ENCODE data around the gene PEMT.

The PEMT gene

DNA sequence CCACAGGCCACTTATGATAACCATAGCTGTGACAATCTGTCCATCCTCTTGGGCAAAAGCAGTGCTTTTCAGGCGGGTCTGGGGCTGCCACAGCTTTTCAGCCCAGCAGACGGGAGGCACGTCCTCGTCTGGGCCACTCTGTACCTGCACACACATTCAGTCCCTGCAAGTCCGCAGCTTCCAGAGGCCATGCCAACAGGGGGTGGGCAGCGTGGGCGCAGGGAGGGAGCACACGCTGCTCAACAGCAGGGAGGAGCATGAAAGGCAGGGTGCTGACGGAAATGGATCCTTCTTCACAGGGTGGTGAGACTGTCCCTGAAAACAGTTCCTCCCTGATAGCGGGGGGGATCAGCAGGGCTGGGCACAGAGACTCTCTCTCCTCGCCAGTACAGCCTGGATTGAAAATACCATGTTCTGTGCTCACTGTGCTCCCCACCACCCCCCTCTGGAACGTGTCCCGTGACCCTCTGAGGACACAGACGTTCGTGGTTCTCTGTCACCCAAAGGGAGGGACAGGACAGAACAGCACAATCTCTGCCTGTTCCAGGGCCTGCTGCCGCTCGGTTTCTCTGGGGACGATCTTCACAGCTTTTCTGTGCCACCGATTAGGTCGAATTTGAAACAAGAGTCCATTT is 41.7 kb downstream of the PEMT start:
- DNase-seq, result no peak

DNA sequence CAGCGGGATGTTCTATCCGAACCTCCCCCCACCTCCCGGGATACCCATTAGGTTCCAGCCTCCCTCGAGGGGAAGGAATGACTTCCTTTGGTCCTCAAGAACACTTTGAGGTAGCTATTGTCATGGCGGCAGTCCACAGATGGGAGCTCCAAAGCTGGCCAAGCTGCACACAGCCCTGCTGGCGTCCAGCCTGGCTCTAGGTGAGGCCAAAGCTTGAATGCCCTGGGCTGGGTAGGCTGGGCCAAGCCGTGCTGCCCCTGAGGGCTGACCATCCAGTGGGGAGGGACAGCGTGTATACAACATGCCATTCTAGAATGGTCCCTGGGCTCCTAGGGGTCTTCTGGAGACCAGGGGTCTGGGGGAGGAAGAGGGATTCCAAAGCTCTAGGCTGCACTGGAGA is 43.5 kb downstream of the PEMT start:
- no peak for DNase-seq

DNA sequence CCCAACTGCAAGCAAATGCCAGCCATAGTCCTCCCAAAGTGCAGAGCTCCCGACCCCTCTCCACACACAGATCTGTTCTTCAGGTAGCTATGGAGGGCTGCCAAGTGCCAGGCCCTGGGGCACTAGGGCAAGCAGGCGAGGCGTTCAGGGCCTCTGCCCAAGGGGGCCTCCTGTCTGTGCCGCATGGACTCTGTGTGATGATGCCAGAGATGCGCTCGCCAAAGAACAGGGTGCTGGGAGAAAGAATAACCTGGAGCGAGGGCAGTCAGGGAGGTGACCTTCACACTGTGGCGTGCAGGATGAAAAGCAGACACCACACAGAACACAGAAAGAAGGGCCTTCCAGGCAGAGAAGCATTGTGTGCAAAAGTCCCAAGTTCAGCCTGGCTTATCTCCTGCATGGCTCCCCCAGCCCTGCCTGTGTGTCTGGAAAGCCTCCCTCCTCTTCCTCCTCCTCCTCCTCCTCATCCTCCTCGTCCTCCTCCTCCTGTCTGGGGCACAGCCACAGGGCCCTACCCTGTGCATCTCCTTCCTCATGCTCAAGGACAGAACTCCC is 44.2 kb downstream of the PEMT start:
- DNase-seq, result no peak

- DNase-seq, result no peak
Observed at GRCh38 chr17:17546399-17547185, 44.9 kb downstream of the PEMT start.

DNA sequence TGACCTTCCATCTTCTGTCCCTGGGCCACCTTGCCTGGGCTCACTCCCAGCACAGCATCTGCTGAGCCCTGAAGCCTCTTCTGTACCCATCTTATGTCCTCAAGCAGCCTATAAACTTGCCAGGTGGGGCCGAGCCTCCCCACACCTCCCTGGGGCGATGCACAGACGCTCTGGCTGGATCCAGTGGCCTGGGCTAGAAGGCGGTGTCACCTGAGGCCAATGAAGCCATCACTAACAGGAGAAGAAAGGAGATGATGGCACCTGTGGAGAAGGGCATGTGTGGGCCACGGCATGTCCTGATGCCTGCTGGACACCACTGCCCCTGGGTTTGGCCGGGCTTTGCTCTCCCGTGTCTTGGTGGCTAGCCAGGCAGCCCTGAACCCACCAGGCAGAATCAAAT is 45.5 kb downstream of the PEMT start:
- no peak for DNase-seq

DNA sequence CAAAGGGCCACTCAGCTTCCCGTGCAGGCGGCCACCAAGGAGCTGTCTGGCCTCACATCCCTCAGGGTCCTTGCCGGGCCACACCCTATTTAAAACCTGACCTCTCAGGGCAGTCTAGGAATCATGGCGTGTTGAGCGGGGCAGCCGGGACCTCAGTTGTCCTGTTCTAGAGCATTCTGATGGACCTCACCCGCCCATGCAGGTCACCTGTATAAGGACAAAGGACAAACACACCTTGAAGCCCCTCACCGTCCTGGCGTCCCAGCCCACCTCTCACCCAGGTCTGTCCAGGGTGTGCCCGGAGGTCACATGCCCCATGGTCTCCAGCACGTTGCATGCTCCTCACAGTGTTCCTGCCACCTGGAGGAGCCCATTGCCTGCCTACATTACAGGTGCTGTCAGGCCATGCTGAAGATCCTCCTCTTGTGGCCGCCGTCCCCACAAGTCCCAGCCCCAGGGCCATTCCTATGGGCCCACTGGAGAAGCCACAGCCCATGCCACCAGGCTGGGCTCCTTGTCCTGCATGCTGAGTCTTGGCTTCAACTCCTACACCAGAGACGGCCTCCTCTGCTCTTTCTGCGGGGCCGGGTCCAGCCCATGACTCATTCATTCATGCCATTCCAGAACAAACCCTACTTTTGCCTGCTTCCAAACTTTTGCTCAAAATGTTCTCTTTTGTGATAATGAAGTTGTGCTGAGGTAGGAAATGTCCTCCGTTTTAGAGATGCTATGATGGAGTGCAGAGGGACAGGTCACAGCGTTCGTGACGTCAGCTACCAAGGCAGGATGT is 46.3 kb downstream of the PEMT start:
- no peak for DNase-seq

GRCh38 chr17:17542906-17543635 is 48.4 kb downstream of the PEMT start:
- DNase-seq, result no peak

- no peak for DNase-seq
Observed at GRCh38 chr17:17541640-17542001, 49.9 kb downstream of the PEMT start.

DNA sequence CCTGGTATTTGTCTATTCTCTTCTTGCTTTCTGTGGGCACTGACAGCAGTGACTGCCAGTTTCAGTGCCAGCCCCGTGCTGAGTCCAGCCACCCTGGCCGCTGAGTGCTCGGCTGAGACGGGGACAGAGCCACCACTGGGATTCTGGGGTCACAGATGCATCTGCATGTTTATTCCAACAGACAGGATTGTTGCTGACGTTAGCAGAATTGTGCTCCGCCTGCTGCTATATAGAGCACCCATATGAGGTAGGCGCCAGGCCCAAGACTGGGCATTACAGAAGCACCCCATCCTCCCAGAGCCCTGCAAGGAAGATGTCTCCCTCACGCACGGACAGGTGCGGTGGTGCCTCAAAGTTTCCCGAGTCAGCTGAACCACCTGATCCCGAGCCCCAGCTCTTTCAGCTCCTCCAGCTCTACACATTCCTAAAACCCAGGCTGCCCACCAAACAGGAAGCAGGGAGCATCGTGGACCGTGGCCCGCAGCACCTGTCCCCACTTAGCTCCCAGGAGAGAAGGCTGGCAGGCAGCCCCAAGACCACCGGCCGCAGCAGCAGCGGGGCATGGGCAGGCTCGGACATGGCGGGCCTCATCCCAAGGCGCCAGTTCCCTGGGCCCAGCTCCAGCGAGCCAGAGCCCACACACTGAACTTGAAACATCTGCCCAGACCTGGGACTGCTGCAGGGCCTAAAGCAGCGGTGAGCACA is 50.4 kb downstream of the PEMT start:
- DNase-seq, result no peak

GRCh38 chr17:17540278-17540906 is 51.1 kb downstream of the PEMT start:
- DNase-seq, result no peak

GRCh38 chr17:17539591-17539990 is 51.9 kb downstream of the PEMT start:
- no peak for DNase-seq

DNA sequence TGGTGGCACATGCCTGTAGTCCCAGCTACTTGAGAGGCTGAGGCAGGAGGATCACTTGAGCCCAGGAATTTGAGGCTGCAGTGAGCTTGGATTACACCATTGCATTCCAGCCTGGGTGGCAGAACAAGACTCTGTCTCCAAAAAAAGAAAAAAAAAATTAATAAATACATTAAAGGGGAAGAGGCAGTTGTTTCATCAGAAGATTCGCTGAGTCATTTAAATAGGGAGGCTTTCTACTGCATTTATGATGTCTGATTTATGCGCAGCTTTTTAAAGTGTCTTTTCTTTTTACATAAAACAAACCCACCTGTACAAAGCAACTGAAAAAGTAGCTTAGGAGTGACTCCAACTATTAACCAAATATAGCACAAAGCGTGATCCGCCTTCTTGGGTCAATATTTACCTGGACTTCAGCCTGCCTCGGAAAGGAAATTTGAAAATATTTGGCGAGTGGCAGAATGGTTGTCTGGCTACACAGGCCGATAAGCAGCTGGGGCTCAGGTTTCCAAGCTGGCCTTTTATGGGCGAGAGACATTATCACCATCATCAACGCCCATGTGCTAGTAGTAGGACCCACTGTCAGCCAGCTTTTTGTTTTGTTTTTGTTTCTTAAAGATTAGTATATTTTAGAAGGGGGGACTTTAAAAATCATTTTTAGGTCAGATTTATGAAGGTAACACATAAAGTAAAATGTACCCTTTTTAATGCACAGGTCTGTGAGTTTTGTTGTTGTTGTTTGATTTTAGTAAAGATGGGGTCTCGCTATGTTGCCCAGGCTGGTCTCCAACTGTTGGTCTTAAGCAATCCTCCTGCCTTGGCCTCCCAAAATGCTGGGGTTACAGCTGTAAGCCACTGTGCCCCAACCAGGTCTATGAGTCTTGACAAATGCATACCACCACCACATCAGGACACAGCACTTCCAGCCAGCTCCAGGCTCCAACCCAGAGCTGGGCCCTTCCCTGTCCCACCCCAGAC is 52.8 kb downstream of the PEMT start:
- no peak for DNase-seq

DNA sequence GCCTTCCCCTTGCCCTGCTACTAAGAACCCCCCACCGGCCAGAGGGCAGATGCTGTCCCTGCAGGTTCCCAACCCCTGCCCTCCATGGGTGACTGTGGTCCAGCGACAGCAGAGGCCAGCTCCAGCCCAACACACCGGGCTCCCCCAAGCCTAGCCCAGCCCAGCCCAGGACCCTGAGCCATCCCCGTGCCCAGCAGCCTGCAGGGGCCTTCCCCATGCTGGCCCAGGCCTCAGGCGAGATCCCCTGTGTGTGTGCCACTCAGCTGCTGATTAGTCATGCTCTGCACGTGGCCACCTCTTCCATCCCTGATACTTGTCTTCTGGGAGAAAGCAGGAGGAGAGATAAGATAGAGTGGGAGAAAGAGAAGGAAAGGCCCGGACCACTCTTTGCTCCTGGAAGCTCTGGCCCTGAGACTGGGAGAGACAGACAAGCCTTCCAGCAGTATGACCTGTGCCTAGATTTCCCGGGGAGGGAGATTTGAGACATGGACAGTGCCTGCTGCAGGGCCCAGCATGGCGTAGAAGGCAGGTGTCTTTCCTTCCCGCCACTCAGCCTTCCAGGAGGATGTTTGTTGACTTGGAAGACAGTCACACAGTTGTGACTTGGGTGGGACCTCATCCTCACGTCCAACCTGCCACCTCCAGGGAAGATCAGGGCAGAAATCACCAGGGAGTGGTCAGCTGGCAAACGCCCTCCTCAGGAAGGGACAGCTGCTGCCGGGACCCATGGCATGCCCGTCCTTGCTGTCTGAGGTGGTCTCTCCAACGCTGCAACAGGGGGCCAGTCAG is 54.0 kb downstream of the PEMT start:
- no peak for DNase-seq

- no peak for DNase-seq
Observed at GRCh38 chr17:17536702-17537101, 54.8 kb downstream of the PEMT start.

DNA sequence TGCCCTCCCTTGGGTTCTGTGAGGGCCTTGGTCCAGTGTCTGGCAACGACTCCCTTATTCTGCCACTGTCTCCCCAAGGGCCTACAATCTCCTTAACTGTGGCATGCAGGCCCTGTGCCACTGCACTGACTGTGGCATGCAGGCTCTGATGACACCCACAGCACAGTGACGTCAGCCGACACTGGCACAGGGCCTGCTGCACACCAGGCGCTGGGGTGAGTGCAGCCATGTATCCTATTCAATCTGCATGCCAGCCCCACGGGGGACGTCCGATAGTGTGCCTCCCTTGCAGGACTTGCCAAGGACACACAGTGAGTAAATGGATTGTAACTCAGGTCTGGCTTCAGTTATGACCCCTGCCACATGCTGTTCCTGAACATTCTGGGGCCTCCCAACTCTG is 55.6 kb downstream of the PEMT start:
- no peak for DNase-seq

DNA sequence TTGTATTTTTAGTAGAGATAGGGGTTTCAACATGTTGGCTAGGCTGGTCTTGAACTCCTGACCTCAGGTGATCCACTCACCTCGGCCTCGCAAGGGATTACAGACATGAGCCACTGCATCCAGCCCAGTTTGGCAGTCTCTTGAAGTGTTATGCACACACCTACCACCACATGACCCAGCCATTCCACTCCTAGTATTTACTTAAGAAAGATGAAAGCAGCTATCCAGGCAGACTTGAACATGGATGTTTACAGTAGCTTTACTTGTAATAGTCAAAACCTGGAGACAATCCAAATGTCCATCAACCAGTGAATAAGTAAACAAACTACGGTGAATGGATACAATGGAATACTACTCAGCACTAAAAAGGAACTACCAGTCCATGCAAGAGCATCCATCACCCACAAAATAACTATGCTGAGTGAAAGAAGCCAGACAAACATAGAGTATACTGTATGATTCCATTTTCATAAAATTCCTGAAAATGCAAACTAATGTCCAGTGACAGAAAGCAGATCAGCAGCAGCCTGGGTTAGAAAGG is 57.5 kb downstream of the PEMT start:
- no peak for DNase-seq

GRCh38 chr17:17532991-17533390 is 58.5 kb downstream of the PEMT start:
- no peak for DNase-seq

- DNase-seq, result no peak
Observed at GRCh38 chr17:17531156-17531555, 60.4 kb downstream of the PEMT start.
